SU-DHL-6 (cell line): ENCODE measurements around the gene STAP1.

ENCODE experiments used
- H2AFZ ChIP-seq: fragments of 200-600 bp; sonication (generic); 2 replicates; pipeline ENCODE4 v1.6.1; 2014; ENCODE audit warnings: low read depth, mild to moderate bottlenecking, moderate library complexity, mixed read lengths, antibody characterized with exemption, low read length; ENCODE audit not compliant: severe bottlenecking
- H3F3A ChIP-seq: fragments of 200-600 bp; shearing (Covaris generic); 2 replicates; pipeline ENCODE4 v1.6.0; 2016; ENCODE audit warnings: antibody characterized with exemption, mild to moderate bottlenecking; ENCODE audit not compliant: insufficient read depth
- H3K27ac ChIP-seq: fragments of 200-600 bp; sonication (generic); 2 replicates; pipeline ENCODE4 v1.5.1; 2016; ENCODE audit warnings: low read depth, mild to moderate bottlenecking, low read length, moderate library complexity, mixed read lengths
- H3K27me3 ChIP-seq: fragments of 200-600 bp; sonication (generic), shearing (Covaris generic); 2 replicates; pipeline ENCODE4 v1.6.0; 2014; ENCODE audit warnings: mild to moderate bottlenecking, low read length
- H3K36me3 ChIP-seq: fragments of 200-600 bp; sonication (generic); 2 replicates; pipeline ENCODE4 v1.6.1; 2014; ENCODE audit warnings: mild to moderate bottlenecking, low read length, mixed read lengths
- H3K4me2 ChIP-seq: fragments of 300-600, 200-600 bp; shearing (Covaris generic), sonication (generic); 2 replicates; pipeline ENCODE4 v1.6.0; 2014; ENCODE audit warnings: low read length, low read depth, mild to moderate bottlenecking; ENCODE audit not compliant: poor library complexity, severe bottlenecking
- H3K4me3 ChIP-seq: fragments of 200-600 bp; sonication (generic); 2 replicates; pipeline ENCODE4 v1.5.1; 2014; ENCODE audit warnings: antibody characterized with exemption, low read length, mild to moderate bottlenecking, mixed read lengths; ENCODE audit not compliant: insufficient read depth, poor library complexity, severe bottlenecking
- H3K79me2 ChIP-seq: fragments of 200-600 bp; sonication (generic); 2 replicates; pipeline ENCODE4 v1.6.1; 2014; ENCODE audit warnings: mild to moderate bottlenecking, low read length, moderate library complexity; ENCODE audit not compliant: insufficient read depth
- H3K9ac ChIP-seq: fragments of 200-600 bp; sonication (generic); 2 replicates; pipeline ENCODE4 v1.7.0; 2014; ENCODE audit warnings: mild to moderate bottlenecking, low read length
- H3K9me2 ChIP-seq: fragments of 200-600 bp; sonication (generic); replicated peaks from 2 replicates; pipeline ENCODE4 v1.6.1; 2014; ENCODE audit warnings: low read length; ENCODE audit not compliant: insufficient read depth
- H3K9me3 ChIP-seq: fragments of 200-600 bp; sonication (generic); 2 replicates; pipeline ENCODE4 v1.6.1; 2014; ENCODE audit warnings: low read length, mixed read lengths; ENCODE audit not compliant: insufficient read depth
- H4K20me1 ChIP-seq: fragments of 200-600 bp; sonication (generic); 2 replicates; pipeline ENCODE4 v1.6.1; 2014; ENCODE audit warnings: low read depth, mild to moderate bottlenecking, antibody characterized with exemption, low read length, moderate library complexity, mixed read lengths
- EZH2phosphoT487 ChIP-seq: fragments of 200-600 bp; sonication (generic), shearing (Covaris generic); conservative IDR thresholded peaks from 2 replicates; pipeline ENCODE4 v1.6.1; 2018; ENCODE audit warnings: mild to moderate bottlenecking, antibody characterized with exemption, low read length, moderate library complexity, mixed read lengths
- TF ChIP-seq, protein P1 (sequence below): fragments of 200-600 bp; sonication (generic); IDR thresholded peaks from one replicate; pipeline ENCODE4 v1.5.1; 2017; ENCODE audit warnings: antibody characterized with exemption, mild to moderate bottlenecking, low read length, moderate library complexity; ENCODE audit not compliant: insufficient read depth, poor library complexity, severe bottlenecking

Gene STAP1

DNA sequence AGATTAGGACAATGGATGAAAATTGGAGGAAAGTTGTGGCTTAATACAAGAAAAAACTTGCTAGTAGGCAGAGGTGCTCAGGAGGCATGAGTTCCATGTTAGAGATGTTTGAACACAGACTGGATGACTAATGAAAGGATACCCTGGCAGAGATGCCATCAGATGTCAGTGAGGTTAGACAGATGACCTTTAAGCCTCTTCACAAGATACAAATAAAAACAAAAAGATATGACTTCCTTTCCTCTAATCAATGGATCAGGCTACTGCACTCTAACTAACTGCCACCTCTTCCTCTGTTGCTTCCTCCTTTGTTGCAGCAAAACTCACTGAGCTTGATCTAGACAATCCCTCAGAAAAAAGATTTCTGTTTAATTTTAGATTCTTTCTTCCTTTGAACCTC is 14.7 kb downstream of the STAP1 start:
- no peak for TF ChIP-seq EZH2phosphoT487
- TF ChIP-seq, protein P1, sequence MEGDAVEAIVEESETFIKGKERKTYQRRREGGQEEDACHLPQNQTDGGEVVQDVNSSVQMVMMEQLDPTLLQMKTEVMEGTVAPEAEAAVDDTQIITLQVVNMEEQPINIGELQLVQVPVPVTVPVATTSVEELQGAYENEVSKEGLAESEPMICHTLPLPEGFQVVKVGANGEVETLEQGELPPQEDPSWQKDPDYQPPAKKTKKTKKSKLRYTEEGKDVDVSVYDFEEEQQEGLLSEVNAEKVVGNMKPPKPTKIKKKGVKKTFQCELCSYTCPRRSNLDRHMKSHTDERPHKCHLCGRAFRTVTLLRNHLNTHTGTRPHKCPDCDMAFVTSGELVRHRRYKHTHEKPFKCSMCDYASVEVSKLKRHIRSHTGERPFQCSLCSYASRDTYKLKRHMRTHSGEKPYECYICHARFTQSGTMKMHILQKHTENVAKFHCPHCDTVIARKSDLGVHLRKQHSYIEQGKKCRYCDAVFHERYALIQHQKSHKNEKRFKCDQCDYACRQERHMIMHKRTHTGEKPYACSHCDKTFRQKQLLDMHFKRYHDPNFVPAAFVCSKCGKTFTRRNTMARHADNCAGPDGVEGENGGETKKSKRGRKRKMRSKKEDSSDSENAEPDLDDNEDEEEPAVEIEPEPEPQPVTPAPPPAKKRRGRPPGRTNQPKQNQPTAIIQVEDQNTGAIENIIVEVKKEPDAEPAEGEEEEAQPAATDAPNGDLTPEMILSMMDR = no peak
- Histone ChIP-seq H3K4me3 (no peak overlapping the region), H3K27ac (peak overlapping the region; percentile 95), H3K9me3 (no peaks in the 10 kb centered on the region), H2AFZ (no peak overlapping the region), H3K4me2 (peak overlapping the region; percentile 90), H3F3A (peaks cover 32% of the 10 kb centered on the region), H4K20me1 (no peaks in the 10 kb centered on the region), H3K79me2 (peaks cover 7% of the 10 kb centered on the region; the same call in 1 of the 2 replicates), H3K9ac (no peak overlapping the region), H3K36me3 (peaks cover 12% of the 10 kb centered on the region; the same call in 1 of the 2 replicates), H3K9me2 (no peaks in the 10 kb centered on the region), H3K27me3 (no peaks in the 10 kb centered on the region)

DNA sequence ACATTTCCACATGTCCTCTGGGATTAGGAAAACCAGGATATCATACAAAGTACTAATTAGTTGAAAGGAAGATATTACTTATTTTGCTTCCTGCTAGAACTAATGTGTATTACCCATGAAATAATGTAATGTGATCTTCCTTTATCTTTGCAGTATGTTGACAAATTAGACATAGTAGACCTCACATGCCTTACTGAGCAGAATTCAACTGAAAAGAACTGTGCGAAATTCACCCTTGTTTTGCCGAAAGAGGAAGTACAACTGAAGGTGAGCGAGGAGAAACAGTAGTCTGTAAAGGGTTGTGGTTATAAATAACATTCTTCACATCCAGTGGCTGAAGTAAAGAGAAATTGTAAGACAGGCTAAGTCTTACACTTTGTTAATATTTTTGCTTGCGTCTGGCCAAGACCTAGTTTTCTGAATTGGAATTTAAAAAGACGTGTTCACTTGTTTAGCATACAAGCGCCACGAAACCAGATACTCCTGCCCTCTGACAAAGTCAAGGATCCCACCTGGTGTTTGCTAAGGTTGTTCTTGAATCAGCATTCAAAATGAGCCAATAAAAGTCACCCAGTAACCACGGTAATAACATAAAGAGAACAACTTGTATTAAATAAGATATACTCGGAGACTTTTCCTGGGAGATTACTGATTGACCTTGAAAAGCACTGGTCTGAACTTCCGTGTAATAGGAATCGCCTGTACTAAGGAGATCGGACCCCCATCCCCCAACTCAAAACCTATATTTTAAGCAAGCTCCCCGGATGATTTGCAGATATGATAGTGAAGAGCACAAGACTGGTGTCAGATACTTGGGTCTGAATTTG is 16.9 kb downstream of the STAP1 start:
- H3K36me3 ChIP-seq = peaks cover 12% of the 10 kb centered on the region; the same call in 1 of the 2 replicates
- H3K27me3 ChIP-seq = no peaks in the 10 kb centered on the region
- peak overlapping the region; percentile 90 for H3K4me2 ChIP-seq
- H3K9me2 ChIP-seq = no peaks in the 10 kb centered on the region
- H3K9me3 ChIP-seq = no peaks in the 10 kb centered on the region
- H3K79me2 ChIP-seq = no peaks in the 10 kb centered on the region; the same call in 1 of the 2 replicates
- H4K20me1 ChIP-seq = no peaks in the 10 kb centered on the region
- peak overlapping the region; percentile 95 for H3K27ac ChIP-seq
- peaks cover 29% of the 10 kb centered on the region for H3F3A ChIP-seq
- no peak overlapping the region for H2AFZ ChIP-seq
- TF ChIP-seq EZH2phosphoT487 = no peak
- TF ChIP-seq, protein P1 = no peak
- H3K4me3 ChIP-seq = peak overlapping the region; percentile 46
- H3K9ac ChIP-seq = peak overlapping the region; percentile 43

DNA sequence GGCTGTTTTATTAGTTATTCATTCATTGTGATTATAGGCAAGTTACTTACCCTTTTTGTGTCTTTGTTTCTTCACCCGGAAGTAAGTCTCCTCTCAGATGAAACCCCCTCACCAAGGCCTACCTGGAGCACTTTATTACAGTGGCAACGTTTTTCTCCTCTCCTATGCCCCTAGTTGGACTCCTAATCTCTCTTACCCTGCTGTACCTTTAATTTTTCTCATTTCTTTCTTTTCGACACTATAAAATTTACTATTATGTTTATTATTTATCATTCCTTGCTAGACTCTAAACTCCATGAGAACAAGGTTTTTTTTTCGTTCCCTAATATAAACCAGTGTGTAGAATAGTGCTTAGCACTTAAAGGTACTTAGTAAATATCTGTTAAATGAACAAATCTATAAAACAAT is 17.5 kb downstream of the STAP1 start:
- H3K27ac ChIP-seq = peak overlapping the region; percentile 95

More for the DNA sequence above, 17.5 kb downstream of the STAP1 start:
- Histone ChIP-seq H3K4me3 (peak overlapping the region; percentile 46), H4K20me1 (no peaks in the 10 kb centered on the region), H3K4me2 (peak overlapping the region; percentile 90), H3K27me3 (no peaks in the 10 kb centered on the region), H3K79me2 (no peaks in the 10 kb centered on the region; the same call in 1 of the 2 replicates), H3K9me2 (no peaks in the 10 kb centered on the region), H3K9me3 (no peaks in the 10 kb centered on the region), H3F3A (peaks cover 29% of the 10 kb centered on the region), H3K36me3 (peaks cover 12% of the 10 kb centered on the region; the same call in 1 of the 2 replicates), H3K9ac (peak overlapping the region; percentile 43), H2AFZ (no peak overlapping the region)
- TF ChIP-seq EZH2phosphoT487 = no peak
- TF ChIP-seq, protein P1 = no peak
